Fibroblast of lung (primary cell): ENCODE results near the gene RMDN3. TPM values are rescaled to one million over a fixed set of nuclear protein-coding genes. Genes with fewer than 3 reads are reported as not detected.

Experiments
- DNase-seq, 2 donors: peaks; one replicate each; pipeline versions ENCODE4 v3.0.0 to v3.0.0-alpha.2; 2010; ENCODE audit warnings: low read depth in 2 of 2
- H2AFZ ChIP-seq: 2 replicates; pipeline ENCODE4 v1.5.1; 2012; ENCODE audit warnings: low read length, control low read depth, inconsistent platforms
- H3K27ac ChIP-seq: 2 replicates; pipeline ENCODE4 v1.5.1; 2011; ENCODE audit warnings: low read length, control low read depth; ENCODE audit not compliant: insufficient read depth
- H3K27me3 ChIP-seq: 2 replicates; pipeline ENCODE4 v1.5.1; 2011; ENCODE audit warnings: mild to moderate bottlenecking, low read length; ENCODE audit not compliant: control insufficient read depth, insufficient read depth
- H3K36me3 ChIP-seq: 2 replicates; pipeline ENCODE4 v1.5.1; 2011; ENCODE audit warnings: low read length; ENCODE audit not compliant: control insufficient read depth, insufficient read depth
- H3K4me1 ChIP-seq: 2 replicates; pipeline ENCODE4 v1.5.1; 2011; ENCODE audit warnings: low read length; ENCODE audit not compliant: control insufficient read depth, insufficient read depth; ENCODE audit errors: extremely low read depth
- H3K4me2 ChIP-seq: 2 replicates; pipeline ENCODE4 v1.5.1; 2011; ENCODE audit warnings: low read length, control low read depth; ENCODE audit not compliant: insufficient read depth; ENCODE audit errors: extremely low read depth
- H3K4me3 ChIP-seq, 4 experiments: fragments of 200-600 bp in 1 of 4; sonication (generic) in 1 of 4; replicated peaks in 1 of 4; 2 replicates each; pipeline ENCODE4 v1.5.1; 2011 to 2016; ENCODE audit warnings: low read length in 4 of 4, low read depth in 3 of 4, mild to moderate bottlenecking in 3 of 4, control low read depth in 2 of 4, inconsistent platforms in 1 of 4, mixed read lengths in 1 of 4; ENCODE audit not compliant: insufficient read depth in 1 of 4; ENCODE audit errors: control extremely low read depth in 1 of 4
- H3K79me2 ChIP-seq: 2 replicates; pipeline ENCODE4 v1.5.1; 2012; ENCODE audit warnings: mild to moderate bottlenecking, low read length, inconsistent platforms; ENCODE audit not compliant: control insufficient read depth, insufficient read depth
- H3K9ac ChIP-seq: 2 replicates; pipeline ENCODE4 v1.5.1; 2011; ENCODE audit warnings: mild to moderate bottlenecking, low read length, control low read depth; ENCODE audit not compliant: insufficient read depth
- H3K9me3 ChIP-seq: 2 replicates; pipeline ENCODE4 v1.5.1; 2012; ENCODE audit warnings: low read depth, low read length; ENCODE audit not compliant: control insufficient read depth, insufficient read depth
- H4K20me1 ChIP-seq: 2 replicates; pipeline ENCODE4 v1.5.1; 2011; ENCODE audit warnings: low read length; ENCODE audit not compliant: control insufficient read depth, insufficient read depth; ENCODE audit errors: extremely low read depth
- EZH2 ChIP-seq: IDR thresholded peaks from 2 replicates; pipeline ENCODE4 v1.5.1; 2012; ENCODE audit warnings: low read length, control low read depth, mild to moderate bottlenecking; ENCODE audit errors: missing control alignments
- polyA plus RNA-seq, 2 donors: library from polyadenylated mRNA; depleted of rRNA in 1 of 2; stranded (reverse) in 1 of 2; unstranded in 1 of 2; fragments of >200 nt; gene quantifications; 2 replicates each; pipeline ENCODE4 v1.2.1, GENCODE V29; 2011 to 2012; ENCODE audit warnings: missing spikeins in 1 of 2
- total RNA-seq: library from RNA; depleted of rRNA; stranded (reverse); fragments of >200 nt; gene quantifications from 2 replicates; pipeline ENCODE4 v1.2.1, GENCODE V29; 2014
- TF ChIP-seq, protein P1 (sequence below), 2 donors: IDR thresholded peaks in 1 of 2; conservative IDR thresholded peaks in 1 of 2; 1 replicate in 1 of 2; 2 replicates in 1 of 2; pipeline ENCODE4 v1.5.1; 2011 to 2012; ENCODE audit warnings: low read length in 2 of 2, control low read depth in 1 of 2, inconsistent platforms in 1 of 2, low read depth in 1 of 2, mild to moderate bottlenecking in 1 of 2

RMDN3 gene
- total and polyA plus RNA-seq, 2 donors (not counting 1 experiment from before 2014, with no cell fraction given), result 16.0 to 22.7 TPM

DNA sequence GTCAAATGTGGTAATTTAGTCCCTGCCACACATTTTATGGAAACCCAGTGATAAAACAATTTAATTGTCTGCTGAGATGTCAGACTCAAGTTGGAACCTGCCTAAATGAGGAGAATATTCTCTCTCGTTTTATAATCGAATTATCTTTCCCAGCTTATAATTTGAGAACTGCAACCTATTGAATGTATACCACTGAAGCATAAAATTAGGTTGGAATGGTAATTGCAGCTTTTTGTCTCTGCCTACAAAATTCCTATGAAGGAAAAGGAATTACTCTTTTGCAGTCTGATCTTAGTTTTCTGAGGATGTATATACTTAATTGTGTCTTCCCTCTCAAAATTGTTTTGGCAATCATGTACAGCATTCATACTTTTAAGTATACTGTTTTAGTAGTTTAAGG is 31.1 kb downstream of the RMDN3 start:
- H3K9ac ChIP-seq, result no peak overlapping the region
- H4K20me1 ChIP-seq, result no peaks in the 10 kb centered on the region
- no peak for DNase-seq
- H3K79me2 ChIP-seq, result no peaks in the 10 kb centered on the region
- no peaks in the 10 kb centered on the region for H3K27me3 ChIP-seq
- no peak for TF ChIP-seq EZH2
- TF ChIP-seq, protein P1, sequence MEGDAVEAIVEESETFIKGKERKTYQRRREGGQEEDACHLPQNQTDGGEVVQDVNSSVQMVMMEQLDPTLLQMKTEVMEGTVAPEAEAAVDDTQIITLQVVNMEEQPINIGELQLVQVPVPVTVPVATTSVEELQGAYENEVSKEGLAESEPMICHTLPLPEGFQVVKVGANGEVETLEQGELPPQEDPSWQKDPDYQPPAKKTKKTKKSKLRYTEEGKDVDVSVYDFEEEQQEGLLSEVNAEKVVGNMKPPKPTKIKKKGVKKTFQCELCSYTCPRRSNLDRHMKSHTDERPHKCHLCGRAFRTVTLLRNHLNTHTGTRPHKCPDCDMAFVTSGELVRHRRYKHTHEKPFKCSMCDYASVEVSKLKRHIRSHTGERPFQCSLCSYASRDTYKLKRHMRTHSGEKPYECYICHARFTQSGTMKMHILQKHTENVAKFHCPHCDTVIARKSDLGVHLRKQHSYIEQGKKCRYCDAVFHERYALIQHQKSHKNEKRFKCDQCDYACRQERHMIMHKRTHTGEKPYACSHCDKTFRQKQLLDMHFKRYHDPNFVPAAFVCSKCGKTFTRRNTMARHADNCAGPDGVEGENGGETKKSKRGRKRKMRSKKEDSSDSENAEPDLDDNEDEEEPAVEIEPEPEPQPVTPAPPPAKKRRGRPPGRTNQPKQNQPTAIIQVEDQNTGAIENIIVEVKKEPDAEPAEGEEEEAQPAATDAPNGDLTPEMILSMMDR (conservative IDR thresholded peaks at IDR 0.05 in 1 of 2, IDR thresholded peaks at IDR 0.05 in 1 of 2; ENCODE audit: low read depth in 1 of 2, low read length in 2 of 2), result no peak
- H3K9me3 ChIP-seq, result no peaks in the 10 kb centered on the region
- H3K4me3 ChIP-seq, result no peak overlapping the region
- H3K27ac ChIP-seq, result no peak overlapping the region
- H2AFZ ChIP-seq, result no peak overlapping the region
- no peak overlapping the region for H3K4me2 ChIP-seq
- no peaks in the 10 kb centered on the region for H3K36me3 ChIP-seq
- no peaks in the 10 kb centered on the region for H3K4me1 ChIP-seq

DNA sequence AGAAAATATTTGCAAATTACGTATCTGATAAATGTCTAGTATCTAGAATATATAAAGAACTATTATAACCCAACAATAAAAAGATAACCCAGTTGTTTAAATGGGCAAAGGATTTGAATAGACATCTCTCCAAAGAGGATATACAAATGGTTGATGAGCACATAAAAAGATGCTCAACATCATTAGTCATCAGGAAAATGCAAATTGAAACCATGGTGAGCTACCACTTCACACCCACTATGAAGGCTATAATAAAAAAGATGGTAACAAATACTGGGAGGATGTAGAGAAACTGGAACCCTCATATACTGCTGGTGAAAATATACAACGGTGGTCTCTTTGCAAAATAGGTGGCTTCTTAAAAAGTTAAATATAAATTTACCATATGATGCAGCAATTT is 32.1 kb downstream of the RMDN3 start:
- no peak for DNase-seq
- Histone ChIP-seq H3K9me3 (no peaks in the 10 kb centered on the region), H3K36me3 (no peaks in the 10 kb centered on the region), H3K4me1 (no peaks in the 10 kb centered on the region), H3K79me2 (no peaks in the 10 kb centered on the region), H3K4me2 (no peak overlapping the region), H3K27me3 (no peaks in the 10 kb centered on the region), H2AFZ (no peak overlapping the region), H4K20me1 (no peaks in the 10 kb centered on the region), H3K9ac (no peak overlapping the region), H3K4me3 (no peak overlapping the region), H3K27ac (no peak overlapping the region)
- TF ChIP-seq, protein P1 (conservative IDR thresholded peaks at IDR 0.05 in 1 of 2, IDR thresholded peaks at IDR 0.05 in 1 of 2; ENCODE audit: low read depth in 1 of 2, low read length in 2 of 2), result no peak
- no peak for TF ChIP-seq EZH2

DNA sequence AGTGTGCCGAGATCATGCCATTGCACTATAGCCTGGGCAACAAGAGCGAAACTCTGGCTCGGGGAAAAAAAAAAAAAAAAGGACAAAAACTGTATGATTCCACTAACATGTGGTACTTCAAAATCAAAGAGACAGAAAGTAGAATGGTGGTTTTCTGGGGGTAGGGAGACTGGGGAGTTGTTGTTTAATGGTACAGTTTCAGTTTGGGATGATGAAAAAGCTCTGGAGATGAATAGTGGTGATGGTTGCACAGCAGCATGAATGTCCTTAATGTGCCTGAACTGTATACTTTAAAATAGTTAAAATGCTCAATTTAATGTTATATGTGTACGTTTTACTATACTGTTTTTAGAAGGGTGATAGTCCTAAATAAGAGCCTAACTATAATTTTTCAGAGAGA is 32.7 kb downstream of the RMDN3 start:
- Histone ChIP-seq H3K4me3 (no peak overlapping the region), H3K27me3 (no peaks in the 10 kb centered on the region), H3K9ac (no peak overlapping the region), H3K79me2 (no peaks in the 10 kb centered on the region), H3K9me3 (no peaks in the 10 kb centered on the region), H3K4me2 (no peak overlapping the region), H3K27ac (no peak overlapping the region), H3K4me1 (no peaks in the 10 kb centered on the region), H3K36me3 (no peaks in the 10 kb centered on the region), H2AFZ (no peak overlapping the region), H4K20me1 (no peaks in the 10 kb centered on the region)
- TF ChIP-seq, protein P1 (conservative IDR thresholded peaks at IDR 0.05 in 1 of 2, IDR thresholded peaks at IDR 0.05 in 1 of 2; ENCODE audit: low read depth in 1 of 2, low read length in 2 of 2), result no peak
- TF ChIP-seq EZH2, result no peak
- DNase-seq, result no peak
